GM21423 (cell line): ENCODE results near the gene ZDHHC18.

Experiments
- ATAC-seq: cut with Tn5 transposase; IDR thresholded peaks from one replicate; pipeline ENCODE4 v1.9.1; 2021; ENCODE audit warnings: mild to moderate bottlenecking, moderate library complexity; ENCODE audit not compliant: unreplicated experiment

The ZDHHC18 gene

GRCh38 chr1:26826261-26827105 lies at the start of gene ZDHHC18:
Gene ZDHHC18, plus strand, starts transcription at chr1:26826688. Its CDS starts 117 bp downstream, at chr1:26826805.
- peak; percentile 65 for ATAC-seq

GRCh38 chr1:26779098-26779668 lies 47.3 kb upstream of the ZDHHC18 start:
- no peak for ATAC-seq

GRCh38 chr1:26780344-26780957 lies 46.0 kb upstream of the ZDHHC18 start:
- no peak for ATAC-seq

GRCh38 chr1:26781206-26781825 lies 45.2 kb upstream of the ZDHHC18 start:
- no peak for ATAC-seq

GRCh38 chr1:26782521-26783212 lies 43.8 kb upstream of the ZDHHC18 start:
- no peak for ATAC-seq

GRCh38 chr1:26783646-26784022 lies 42.9 kb upstream of the ZDHHC18 start:
- no peak for ATAC-seq

- no peak for ATAC-seq
Measured at GRCh38 chr1:26784023-26784871, 42.2 kb upstream of the ZDHHC18 start.

- ATAC-seq = no peak
Measured at GRCh38 chr1:26784886-26785285, 41.6 kb upstream of the ZDHHC18 start.

GRCh38 chr1:26785611-26786436 lies 40.7 kb upstream of the ZDHHC18 start:
- ATAC-seq = no peak

GRCh38 chr1:26786437-26787380 lies 39.8 kb upstream of the ZDHHC18 start:
- ATAC-seq = no peak

- peak; percentile 45 for ATAC-seq
Measured at GRCh38 chr1:26787381-26787705, 39.1 kb upstream of the ZDHHC18 start.

- peak; percentile 59 for ATAC-seq
Measured at GRCh38 chr1:26787706-26788514, 38.6 kb upstream of the ZDHHC18 start, which contains the start of gene PIGV. Gene PIGV, plus strand, starts transcription at chr1:26787950. Its CDS starts 2,866 bp downstream, at chr1:26790816.

GRCh38 chr1:26788515-26788785 lies 38.0 kb upstream of the ZDHHC18 start:
- no peak for ATAC-seq

- no peak for ATAC-seq
Measured at GRCh38 chr1:26788836-26789611, 37.5 kb upstream of the ZDHHC18 start.

- ATAC-seq = no peak
Measured at GRCh38 chr1:26789612-26789865, 36.9 kb upstream of the ZDHHC18 start.

GRCh38 chr1:26789931-26790330 lies 36.6 kb upstream of the ZDHHC18 start:
- ATAC-seq = no peak

- no peak for ATAC-seq
Measured at GRCh38 chr1:26790551-26790953, 35.9 kb upstream of the ZDHHC18 start.
